ENCODE measurements around the gene HDAC9.

Gene HDAC9

DNA sequence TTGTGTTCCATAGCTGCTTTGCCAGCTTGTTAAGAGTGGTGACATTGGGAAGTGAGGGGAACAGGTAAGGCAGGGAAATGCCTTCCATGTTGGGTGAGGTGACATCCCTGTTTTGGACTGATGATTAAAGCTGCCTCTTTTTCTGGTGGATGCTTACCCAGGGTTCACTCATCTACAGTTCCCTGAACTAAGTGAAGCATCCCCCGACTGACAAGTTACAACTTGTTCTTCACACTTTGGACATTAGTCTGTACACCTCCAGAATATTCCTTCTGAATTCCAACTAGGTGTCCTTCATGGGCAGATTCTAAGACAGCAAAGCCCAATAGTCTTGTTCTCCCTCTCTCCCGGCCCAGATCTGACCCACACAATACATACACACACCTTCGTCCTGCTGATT, 63.4 kb downstream of the HDAC9 start:
- DNase-seq, result no peak

DNA sequence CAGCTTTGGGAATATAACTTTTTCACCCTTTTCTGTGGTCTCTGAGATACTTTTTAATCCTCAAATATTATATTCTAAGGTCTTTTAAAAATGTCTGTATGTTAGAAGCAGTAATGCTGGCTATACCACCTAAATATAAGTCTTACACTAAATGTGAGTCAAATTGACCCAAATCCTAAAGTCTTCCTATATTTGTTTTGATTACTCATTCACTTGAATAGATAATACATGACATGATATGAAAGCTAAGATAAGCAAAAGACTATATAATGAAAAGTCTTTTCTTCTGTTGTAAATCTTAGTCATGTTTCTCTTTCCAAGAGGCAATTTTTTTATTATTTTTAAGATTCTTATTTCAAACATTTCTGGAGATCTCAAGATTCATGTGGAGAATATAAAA, 64.2 kb downstream of the HDAC9 start:
- DNase-seq, result no peak

DNA sequence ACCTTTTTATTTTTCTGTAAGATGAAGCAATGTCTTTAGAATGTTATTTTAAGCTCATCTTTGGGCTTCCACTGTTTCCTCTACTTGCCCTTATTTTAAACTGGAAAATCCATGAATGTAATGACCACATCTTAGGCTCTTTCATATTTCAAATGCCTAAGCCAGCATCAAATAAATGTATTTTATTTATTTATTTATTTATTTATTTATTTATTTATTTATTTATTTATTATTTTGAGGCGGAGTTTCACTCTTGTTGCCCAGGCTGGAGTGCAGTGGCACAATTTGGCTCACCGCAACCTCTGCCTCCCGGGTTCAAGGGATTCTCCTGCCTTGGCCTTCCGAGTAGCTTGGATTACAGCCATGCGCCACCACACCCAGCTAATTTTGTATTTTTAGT, 69.2 kb downstream of the HDAC9 start:
- no peak for DNase-seq

DNA sequence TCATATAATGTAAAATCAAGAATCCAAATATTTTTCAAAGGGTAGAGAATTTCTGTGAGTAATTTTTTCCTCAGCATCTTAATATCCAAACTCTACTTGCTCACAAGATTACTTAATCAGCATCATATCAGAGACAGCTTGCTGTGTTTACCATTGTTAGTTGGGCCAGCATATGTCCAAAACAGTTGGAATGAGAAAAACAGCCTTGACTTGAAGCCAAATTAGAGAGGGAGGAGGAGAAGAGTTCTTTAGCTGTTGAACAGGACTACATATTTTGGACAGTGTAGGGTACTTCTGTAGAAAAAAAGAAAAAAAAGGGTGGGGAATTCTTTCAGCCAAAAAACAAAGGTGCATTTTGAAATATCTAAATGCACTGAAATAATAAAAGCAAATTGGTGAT, 69.8 kb downstream of the HDAC9 start:
- DNase-seq, result no peak

DNA sequence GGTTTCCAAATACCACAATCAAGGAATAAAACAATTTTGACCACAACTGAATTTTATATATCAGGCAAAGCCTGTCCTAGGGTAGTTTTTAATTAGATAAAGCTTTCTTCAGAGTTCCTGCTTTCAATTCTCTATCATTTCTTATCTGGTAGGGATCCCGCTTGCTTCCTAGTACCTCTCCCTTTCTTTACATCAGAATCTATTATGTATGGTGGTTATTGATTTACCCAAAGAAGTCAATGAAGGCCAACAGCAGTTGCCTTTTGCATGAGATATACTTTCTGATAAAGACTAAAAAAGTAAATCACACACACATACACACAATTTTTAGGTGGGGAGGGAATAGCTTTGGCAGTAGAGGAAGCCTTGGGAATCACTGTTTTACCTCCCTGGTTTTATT, 70.7 kb downstream of the HDAC9 start:
- DNase-seq, result no peak

DNA sequence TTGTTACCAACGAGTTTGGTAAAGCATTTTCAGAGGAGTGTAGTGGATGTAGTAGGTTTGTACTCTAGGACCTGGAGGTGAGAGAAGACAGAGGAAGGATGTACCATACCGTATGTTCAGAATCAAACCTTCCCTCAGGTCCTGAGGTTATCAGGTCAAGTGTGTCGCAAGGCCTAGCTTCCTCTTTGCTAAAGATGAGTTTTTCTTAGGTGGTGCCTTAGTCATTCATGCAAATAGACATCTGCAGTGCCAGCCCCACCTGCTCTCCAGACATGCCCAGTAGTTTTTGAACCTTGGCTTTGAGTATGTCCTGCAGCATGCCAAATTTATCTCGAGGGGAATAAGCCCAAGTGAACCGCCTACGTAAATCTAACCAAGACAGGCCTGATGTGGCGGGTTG, 71.3 kb downstream of the HDAC9 start:
- no peak for DNase-seq

DNA sequence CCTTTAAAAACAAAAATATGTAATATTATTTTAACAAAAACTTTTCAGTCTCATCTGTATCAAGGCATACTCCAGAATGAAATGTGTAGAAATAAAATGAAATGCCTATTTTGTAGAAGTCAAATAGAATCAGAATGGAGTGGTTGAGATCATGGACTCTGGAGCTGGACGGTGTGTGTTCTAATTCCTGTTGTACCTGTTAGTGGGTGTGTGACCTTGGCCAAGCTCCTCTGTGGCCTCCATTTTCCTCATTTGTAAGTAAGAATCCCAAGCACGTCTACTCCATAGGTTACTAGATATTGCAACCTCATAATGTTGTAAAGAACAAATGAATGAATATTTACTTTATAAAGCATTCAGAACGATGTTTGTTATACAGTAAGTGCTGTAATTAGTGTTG, 74.9 kb downstream of the HDAC9 start:
- DNase-seq, result no peak

DNA sequence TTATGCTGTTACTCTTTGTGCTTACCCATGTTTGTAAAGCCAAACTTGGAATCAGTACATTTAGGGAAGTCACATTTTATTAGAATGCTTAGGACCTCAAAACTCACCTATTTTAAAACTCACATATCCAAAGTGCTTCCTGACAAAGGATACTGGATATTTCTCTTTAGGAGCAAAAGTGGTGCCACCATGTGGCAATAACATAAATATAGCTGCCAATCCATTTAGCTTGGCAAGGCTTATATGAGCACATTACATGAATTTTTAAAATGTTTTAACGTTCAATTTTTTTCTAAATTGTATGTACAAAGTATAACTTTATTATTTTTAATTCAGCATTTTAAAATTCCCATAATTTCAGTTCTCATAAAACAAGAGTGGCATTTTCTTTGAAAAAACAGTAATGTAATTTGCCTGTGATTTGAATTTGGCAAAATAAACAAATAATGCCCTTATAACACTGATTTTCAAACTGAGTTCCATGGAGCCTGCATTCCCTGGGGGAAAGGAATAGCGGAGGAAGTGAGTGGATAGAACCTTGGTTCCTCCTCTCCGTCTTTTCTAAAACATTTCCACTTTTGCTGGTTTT, 75.4 kb downstream of the HDAC9 start:
- peak; percentile 59 for DNase-seq

DNA sequence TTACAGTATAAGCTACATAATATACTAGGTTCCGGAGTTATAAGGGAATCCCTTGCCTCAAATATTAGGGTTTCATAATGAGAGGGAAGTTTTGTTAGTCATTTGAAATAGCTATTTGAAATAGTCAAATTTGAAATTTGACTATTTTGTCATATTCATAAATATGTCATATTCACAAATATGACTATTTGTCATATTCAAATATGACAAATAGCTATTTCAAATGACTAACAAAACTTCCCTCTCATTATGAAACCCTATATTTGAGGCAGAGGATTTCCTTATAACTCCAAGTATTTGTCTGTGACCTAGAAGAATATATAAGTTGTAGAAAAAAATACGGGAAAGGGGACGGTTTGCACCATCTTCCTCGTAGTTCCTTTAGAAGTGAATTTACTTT, 76.6 kb downstream of the HDAC9 start:
- no peak for DNase-seq

DNA sequence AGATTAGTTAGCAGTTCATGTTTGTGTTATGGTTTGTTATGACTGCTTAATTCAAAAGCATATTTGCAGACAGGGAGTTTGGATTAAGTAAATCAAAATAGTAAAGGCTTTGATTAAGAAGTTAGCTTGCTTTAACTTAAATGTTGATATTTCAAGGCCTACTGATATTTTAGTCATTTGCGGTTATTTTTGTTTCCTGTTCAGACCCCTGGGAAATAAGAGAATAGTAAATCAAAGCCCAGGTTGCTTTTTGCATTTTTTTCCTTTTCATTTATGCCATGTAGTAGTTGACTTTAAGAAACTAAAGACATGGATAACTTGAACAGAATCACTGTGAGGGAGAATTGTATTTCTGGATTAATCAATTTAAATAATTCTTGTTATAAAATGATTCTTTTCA, 77.3 kb downstream of the HDAC9 start:
- DNase-seq, result no peak

DNA sequence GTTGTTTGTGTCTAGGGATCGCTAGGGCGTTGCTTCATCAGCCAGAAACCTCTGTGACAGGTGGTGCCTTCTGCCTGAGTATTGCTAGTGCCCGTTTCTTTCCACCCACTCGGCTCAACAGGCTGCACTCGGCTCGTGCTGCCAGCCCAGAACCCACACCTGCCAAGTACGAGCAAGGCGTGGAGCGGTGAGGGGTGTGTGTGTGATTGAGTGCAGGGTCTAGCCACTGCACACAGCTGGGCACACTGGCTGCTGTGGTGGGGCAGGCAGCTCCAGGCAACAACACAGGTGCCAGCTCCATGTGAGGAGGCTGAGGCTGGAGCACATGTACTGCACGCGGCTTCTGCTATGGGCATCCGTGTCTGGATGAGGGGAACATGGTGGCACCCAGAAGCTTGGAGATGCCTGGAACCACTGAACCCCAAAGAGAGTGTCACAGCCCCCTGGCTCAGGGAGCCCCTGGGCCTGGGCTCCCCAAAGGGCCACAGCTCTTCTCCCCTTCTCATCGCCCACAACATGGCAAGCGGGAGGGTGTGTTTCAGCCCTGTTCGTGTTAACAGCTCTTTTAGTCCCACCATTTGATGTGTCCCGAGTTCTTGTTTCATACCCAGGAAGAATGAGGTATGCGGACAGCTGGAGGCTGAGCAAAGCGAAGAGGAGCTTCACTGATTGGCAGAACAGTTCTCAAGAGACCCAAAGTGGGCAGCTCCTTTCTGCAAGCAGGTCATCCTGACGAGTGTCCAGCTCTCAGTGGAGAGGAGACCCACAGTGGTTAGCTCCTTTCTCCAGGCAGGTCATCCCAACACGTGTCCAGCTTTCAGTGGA, 78.1 kb downstream of the HDAC9 start:
- no peak for DNase-seq

DNA sequence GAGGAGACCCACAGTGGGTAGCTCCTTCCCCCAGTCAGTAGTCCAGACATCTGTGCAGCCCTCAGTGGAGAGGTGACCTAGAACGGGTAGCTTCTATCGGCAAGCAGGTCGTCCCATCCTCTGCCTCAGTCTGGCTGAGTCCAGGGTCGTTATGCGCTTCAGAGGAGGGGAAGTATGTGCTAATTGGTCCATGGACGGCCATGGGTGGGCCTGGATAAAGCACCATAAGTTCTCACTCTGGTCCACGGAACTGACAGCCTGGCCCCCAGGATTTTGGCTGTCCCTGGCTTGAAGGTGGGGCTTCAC, 78.6 kb downstream of the HDAC9 start:
- no peak for DNase-seq

DNA sequence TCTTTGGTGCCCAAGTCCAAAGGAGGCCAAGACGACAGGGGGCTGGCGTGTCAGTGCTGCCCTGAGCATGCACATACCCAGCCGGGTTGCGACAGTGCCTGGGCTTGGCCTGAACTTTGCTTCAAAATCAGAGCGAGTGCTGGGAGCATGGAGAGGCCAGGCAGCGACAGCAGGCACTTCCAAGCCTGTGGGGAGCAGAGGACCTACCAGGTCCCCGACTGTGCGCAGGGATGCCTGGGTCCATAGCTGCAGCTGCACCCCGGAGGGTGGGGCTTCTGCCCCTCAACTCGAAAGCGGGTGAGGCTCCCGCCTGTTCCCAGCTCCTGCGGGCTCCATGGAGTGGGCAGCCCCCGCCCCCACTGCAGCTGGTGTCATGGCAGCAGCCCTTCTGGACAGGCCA, 79.1 kb downstream of the HDAC9 start:
- no peak for DNase-seq

DNA sequence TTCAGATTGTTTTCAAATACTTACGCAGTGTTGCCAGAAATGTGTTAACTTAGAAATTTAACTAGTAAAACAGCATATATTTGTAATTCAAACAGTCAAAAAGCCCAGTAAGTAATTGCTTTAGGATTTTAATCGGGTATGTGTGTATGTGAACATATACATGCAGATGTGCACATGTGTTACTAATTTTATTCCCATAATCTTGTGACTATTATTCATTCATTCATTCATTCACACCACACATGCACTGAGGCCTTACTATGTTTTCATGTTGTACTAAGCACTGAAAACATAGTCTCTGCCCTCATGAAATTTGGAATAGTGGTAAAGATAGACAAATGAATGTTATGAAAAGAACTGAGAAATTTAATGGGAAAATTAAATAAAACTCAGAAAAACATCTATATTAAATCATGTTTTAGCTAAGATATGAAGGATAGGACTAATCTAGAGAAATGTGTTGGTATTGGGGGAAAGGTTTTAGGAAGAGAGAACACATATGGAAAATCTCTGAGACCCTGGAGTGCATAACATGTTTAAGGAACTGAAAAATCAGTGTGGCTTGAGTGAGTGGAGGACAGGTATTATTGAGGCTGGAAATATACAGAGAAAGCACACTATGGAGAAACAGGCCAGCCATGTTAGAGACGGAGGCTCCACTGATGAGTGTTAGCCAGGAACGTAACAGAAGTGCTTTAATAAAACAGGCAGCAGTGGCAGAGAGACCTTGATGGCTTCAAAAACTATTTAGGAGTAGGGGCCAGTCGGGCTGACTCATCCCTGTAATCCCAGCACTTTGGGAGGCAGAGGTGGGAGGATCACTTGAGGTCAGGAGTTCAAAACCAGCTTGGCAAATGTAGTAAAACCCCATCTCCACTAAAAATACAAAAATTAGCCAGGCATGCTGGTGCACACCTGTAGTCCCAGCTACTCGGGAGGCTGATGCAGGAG, 80.3 kb downstream of the HDAC9 start:
- DNase-seq, result no peak

DNA sequence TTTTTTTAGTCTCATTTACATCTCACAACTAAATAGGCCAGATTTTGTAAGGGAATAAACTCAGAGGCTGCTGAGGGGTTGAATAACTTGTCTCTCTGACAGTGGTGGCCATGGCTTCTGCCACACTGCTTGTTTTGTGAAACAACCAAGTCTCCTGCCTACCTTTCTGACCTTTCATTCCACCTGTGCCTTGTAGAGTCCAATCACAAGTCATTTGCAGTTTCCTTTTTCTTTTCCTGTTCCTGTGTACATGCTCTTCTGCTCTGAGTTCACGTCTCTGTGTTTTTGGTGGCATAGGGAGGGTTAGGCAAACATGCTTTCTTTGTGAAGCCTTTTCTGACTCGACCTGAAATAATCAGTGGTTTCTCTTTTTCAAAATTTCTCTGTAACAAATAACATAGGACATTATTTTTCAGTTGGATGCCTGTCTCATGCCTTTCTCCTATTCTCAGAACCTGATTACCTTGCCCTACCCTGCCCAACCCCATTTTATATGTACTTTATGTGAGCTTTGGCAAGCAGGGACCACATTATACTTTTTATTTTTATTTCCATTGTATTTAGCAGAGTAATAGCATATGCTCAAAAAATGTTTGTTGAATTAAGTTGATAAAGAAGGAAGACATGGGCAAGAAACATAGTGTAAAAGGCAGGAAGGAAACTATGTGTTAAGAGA, 81.7 kb downstream of the HDAC9 start:
- no peak for DNase-seq

DNA sequence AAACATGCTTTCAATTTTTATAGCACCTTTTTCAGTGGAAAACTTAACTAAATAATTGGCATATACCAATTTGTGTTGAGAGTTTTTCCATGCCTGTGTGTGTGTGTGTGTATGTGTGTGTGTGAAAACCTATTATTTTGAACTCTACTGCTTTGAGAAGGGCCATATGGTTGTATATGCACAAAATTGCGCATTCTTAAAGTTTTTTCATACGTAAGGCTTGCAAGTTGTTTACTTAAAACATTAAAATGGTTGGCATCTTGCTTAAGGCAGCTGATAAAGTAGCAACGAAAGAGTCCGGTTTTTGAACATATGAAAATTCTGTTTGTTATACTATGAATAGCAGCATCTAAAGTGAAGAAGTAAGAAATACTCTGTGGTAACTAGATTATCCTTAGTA, 84.1 kb downstream of the HDAC9 start:
- no peak for DNase-seq

DNA sequence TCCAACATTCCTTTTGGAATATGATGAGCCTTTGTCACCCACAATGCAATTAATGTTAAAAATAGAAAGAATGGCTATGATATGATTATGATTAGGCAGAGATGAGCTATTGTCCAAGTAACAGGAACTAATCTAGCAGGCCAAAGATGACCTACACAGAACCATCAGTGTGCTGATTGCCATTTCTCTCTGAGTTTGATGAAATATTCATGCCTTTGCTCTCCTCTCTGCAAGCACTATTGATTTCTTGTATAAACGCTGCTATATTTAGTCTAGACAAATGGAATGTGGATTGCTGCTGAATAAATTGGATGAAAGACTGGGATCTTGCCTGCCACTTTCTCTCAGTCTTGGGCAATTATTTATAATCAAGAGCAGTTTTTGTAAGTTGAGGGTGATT, 85.4 kb downstream of the HDAC9 start:
- DNase-seq, result peak; percentile 17

DNA sequence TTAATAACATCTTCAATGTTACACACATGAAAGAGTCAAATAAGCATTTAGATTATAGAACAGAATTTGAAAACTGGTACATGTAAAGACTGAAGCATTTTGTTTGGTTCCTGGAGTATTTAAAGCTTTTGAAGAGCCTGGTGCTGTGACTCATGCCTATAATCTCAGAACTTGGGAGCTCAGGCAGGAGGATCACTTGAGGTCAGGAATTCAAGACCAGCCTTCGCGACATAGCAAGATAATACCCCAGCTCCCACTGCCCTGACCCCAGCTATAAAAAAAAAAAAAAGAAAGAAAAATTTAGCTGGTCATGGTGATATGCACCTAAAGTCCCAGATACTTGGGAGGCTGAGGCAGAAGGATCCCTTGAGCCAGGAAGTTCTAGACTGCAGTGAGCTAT, 87.8 kb downstream of the HDAC9 start:
- peak; percentile 57 for DNase-seq

DNA sequence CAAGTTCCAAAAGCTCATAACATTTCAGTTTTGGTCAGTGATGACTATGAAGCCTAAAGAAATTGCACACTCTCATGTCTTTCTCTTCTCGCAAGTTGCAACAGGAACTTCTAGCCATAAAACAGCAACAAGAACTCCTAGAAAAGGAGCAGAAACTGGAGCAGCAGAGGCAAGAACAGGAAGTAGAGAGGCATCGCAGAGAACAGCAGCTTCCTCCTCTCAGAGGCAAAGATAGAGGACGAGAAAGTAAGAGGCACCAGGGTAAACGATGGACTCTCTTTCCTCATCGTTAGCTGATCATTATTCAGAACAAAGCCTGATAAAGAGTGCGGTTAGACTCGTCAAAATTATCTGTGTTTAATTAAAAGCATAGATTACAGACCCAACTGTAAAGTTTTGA, 94.7 kb downstream of the HDAC9 start:
- DNase-seq, result peak; percentile 24

DNA sequence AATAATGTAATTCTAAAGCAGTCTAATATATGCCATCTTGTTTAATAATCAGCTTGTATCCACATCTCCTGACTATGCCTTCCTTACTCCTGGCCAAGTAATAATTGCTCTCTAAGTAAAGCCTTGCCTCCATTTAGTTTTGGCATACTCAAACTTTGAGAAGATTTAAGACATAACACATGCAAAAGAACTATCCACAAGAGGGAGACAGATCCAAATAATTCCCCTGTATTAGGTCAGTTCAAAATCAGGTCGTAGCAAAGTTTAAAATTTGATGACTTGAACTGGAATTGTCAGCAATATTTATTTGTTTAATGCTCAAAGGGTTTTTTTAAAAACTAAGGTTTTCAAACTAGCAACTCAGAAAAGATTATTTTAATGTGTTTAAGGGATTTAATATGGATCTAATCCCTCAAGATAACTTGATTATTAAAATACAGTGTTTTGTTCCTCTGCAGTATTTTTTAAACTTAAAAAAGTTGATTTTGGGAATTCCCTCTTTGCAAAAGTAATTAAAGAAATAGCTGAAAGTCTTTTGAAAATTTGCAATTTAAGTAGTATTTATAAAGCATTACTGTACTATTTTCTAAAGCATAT, 95.3 kb downstream of the HDAC9 start:
- DNase-seq, result peak; percentile 71

DNA sequence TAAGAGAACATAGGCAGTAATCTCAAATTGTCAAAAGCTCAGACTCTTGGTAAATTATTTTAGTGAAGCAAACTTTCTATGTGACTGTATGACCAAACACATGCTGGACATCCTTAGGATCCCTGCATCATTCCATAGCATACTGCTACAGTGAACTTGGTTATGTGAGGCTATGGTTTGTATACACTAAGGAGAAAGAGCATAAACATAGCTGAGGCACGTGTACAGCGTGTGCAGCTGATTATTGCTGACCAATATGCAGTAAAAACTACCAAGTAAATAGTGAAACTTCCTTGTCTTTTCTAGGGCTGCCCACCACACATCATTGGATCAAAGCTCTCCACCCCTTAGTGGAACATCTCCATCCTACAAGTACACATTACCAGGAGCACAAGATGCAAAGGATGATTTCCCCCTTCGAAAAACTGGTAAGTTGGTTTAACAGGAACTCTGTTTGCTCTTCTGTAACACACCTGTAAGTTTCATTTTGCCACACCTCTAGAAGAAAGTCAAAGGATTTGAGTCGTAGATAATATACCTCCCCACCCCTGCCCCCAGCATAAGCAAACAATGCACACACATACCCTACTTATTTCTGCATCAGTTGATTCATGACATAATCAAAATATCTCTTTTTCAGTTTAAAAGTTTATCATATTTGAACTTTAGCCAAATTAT, 98.2 kb downstream of the HDAC9 start:
- DNase-seq, result no peak

DNA sequence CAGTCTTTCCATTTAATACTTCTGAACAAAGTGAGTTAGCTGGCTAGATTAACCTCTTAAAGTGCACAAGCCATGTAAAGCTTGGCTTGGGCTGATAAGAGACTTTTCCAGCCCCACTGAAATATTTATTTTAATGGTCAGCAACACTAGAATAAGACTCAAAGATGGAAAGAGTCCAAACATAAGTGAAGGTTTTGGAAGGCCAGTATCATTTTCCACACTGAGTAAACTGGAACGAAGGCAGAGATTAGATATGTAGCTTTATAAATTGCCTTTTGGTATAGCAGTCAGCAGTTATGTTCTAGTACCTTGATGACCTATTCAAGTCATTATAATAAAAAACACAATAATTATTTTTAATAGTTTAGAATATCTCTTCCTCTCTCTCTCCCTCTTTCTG, 102.2 kb downstream of the HDAC9 start:
- DNase-seq, result no peak

All from fibroblast of skin of right quadriceps (primary cell).